Measurements from ENCODE around the gene KCNH2.
"Not testable (repeated sequence)": the region's sequence is repeated elsewhere in the genome, so short reads cannot be mapped to it uniquely, and the experiment has no call there.

The KCNH2 gene, protein sequence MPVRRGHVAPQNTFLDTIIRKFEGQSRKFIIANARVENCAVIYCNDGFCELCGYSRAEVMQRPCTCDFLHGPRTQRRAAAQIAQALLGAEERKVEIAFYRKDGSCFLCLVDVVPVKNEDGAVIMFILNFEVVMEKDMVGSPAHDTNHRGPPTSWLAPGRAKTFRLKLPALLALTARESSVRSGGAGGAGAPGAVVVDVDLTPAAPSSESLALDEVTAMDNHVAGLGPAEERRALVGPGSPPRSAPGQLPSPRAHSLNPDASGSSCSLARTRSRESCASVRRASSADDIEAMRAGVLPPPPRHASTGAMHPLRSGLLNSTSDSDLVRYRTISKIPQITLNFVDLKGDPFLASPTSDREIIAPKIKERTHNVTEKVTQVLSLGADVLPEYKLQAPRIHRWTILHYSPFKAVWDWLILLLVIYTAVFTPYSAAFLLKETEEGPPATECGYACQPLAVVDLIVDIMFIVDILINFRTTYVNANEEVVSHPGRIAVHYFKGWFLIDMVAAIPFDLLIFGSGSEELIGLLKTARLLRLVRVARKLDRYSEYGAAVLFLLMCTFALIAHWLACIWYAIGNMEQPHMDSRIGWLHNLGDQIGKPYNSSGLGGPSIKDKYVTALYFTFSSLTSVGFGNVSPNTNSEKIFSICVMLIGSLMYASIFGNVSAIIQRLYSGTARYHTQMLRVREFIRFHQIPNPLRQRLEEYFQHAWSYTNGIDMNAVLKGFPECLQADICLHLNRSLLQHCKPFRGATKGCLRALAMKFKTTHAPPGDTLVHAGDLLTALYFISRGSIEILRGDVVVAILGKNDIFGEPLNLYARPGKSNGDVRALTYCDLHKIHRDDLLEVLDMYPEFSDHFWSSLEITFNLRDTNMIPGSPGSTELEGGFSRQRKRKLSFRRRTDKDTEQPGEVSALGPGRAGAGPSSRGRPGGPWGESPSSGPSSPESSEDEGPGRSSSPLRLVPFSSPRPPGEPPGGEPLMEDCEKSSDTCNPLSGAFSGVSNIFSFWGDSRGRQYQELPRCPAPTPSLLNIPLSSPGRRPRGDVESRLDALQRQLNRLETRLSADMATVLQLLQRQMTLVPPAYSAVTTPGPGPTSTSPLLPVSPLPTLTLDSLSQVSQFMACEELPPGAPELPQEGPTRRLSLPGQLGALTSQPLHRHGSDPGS

DNA sequence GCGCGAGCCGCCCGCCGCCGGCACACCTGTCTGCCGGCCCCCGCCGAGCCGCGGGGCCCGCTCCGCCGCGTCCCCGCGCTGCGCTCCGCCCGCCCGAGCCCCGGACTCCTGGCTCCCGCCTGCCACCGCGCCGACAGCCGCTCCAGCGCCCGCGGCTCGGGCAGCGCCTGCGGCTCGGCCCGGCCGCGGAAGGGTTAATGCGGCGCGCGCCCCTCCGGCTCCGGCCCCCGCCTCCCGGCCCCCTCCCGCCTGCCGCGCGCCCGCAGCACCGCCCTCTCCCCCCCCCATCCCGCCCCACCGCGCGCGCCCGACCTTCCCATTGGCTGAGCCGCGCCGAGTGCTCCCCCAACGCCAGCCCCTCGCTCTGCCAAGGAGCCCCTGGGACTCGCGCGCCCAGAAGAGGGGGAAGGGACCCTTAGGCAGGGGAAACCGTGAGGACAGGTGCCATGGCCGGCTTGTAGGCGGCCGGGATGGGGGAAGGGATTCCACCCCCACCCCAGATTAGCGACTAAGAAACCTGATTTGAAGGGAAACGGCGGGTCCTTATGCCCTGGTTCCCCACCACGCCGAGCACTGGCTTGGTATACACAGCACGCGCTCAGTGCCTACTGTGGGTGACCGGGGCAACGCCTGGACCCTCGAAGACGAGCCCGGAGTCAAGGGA, at the start of gene KCNH2:
KCNH2 (minus strand) TSS at position 196 of the 664 bp plus-strand sequence. CDS start 408 bp downstream, outside the sequence.
- DNase-seq (ENCODE audit: low read depth in 2 of 3, low spot score in 2 of 3), result no peak

DNA sequence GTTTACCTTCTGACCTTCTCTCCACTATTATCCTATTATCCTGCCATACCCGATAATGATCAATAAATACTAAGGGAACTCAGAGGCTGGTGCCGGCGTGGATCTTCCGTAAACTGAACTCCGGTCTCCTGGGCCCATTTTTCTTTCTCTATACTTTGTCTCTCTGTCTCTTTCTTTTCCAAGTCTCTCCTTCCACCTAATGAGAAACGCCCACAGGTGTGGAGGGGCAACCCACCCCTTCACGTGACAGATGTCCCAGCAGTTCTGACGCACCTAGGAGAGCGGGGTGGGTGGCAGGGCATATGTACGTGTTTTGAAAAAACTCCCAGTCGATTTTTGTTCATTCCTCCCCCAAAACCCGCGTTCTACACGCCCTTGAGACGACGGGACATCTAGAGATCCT, 49.6 kb upstream of the KCNH2 start:
- DNase-seq (ENCODE audit: low read depth in 2 of 3, low spot score in 2 of 3), result not testable (repeated sequence)

DNA sequence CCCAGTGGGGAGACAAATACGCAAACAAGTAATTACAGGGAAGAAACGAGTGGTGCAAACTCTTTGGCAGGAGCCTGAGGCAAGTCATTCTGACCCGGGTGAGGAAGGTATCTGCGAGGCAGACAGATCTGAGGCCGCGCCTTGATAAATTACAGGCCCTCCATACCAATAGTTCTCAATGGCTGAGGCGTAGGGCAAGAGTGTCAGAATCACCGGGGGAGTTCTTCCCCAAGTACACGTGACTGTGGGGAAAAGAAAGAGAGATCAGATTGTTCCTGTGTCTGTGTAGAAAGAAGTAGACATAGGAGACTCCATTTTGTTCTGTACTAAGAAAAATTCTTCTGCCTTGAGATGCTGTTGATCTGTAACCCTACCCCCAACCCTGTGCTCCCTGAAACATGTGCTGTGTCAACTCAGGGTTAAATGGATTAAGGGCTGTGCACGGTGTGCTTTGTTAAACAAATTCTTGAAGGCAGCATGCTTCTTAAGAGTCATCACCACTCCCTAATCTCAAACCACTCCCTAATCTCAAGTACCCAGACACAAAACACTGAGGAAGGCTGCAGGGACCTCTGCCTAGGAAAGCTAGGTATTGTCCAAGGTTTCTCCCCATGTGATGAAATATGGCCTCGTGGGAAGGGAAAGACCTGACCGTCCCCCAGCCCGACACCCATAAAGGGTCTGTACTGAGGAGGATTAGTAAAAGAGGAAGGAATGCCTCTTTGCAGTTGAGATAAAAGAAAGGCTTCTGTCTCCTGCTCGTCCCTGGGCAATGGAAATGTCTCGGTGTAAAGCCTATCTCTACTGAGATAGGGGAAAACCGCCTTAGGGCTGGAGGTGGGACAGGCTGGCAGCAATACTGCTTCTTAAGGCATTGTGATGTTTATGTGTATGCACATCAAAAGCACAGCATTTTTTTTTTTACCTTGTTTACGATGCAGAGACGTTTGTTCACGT, 48.9 kb upstream of the KCNH2 start:
- DNase-seq (ENCODE audit: low read depth in 2 of 3, low spot score in 2 of 3), result not testable (repeated sequence)

DNA sequence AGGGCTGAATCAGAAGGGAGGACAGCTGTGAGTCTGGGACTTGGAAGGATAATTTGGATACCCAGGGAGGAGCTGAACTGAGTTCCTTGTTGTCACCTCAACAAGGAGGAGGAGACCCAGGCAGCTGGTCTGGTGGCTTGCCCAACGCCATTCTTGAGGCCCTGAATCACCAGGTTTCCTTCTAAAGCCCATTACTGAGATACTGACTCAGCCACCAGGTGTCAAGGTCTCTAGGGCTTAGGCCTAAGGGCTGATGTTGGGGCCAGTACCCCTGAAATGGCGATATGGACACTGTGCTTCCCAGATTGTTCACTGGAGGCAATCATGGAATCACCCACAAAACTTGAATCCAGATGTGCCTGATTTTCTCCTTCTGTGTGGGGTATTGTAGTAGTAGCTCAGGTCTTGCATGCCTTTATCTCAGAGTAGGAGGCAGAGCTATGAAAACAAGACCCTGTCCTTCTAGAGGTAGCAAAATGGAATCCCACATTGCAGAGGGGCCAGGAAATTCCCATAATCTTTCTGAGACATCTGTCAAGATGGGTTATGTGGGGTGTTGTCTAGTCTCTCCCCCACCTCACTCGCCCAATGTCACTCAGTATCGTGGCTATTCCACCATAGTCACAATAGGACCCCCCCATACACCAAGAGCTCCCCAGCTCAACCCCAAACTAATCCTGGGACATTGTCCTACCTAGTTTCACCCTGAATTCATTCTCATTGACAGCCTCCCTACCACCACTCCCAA, 48.0 kb upstream of the KCNH2 start:
- no peak for DNase-seq (ENCODE audit: low read depth in 2 of 3, low spot score in 2 of 3)

DNA sequence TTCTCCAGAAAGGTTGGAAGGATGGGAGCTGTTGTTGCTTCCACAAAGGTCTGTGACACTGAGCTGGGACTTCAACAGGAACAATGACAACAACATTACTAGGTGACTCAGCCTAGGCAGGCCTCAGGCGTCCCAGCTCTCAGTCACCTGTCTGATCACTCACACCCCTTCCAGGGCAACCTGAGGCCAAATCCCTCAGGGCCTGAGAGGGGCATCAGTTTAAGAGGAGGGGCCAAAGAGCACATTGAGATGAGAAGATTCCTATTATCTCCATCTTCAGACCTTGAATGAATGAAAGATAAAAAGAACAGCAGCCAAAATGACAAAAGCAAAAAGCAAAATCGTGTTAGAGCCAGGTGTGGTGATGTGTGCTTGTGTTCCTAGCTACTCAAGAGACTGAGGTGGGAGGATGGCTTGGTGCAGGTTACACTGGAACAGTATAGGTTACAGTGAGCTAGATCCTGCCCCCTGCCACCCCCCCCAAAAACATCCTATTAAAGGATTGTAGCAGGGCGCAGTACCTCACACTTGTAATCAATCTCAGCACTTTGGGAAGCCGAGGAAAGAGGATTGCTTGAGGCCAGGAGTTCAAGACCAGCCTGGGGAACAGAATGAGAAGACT, 46.4 kb upstream of the KCNH2 start, which contains the start of gene ATG9B:
ATG9B (minus strand) TSS at position 60 of the 622 bp plus-strand sequence. CDS start 71 bp downstream, outside the sequence.
- DNase-seq (ENCODE audit: low read depth in 2 of 3, low spot score in 2 of 3), result no peak

DNA sequence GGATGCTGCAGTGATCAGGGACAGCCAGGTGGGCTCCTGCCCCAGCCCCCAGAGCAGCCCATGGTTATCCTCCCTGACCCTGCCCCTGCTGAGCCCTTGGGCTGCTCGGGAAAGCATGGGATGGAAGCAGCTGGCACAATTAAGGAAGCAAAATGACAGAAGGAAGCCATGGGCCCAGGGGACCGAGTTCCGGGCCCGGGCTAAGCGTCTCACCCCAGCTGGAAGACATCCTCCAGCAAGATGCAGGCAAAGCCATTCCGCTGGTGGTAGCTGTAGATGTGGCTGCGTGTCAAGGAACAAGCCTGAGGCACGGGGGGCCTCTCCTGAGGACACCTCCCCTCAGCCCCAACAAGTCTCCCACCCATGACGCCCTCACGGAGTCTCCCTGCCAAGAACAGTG, 45.1 kb upstream of the KCNH2 start:
- DNase-seq (ENCODE audit: low read depth in 2 of 3, low spot score in 2 of 3), result no peak

DNA sequence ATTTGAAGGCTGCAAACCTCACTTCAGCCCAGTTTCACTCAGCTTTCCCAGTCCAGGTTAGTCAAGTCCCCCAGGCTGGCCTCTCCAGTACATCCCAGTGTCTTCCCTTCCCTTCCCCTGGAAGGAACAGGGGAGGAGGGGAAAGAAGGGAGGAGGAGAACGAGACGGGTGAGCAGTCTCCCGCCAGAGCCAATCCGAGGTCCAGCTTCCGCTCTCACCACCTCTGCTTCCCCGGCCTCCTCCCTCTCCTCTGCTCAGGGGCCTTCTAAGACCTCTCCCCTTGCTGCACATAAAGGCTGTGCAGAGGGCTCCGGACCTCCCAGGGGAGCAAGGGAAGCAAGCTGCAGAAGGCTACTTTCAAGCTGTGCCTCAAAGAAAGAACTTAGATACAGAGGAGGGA, 42.1 kb upstream of the KCNH2 start:
- no peak for DNase-seq (ENCODE audit: low read depth in 2 of 3, low spot score in 2 of 3)

DNA sequence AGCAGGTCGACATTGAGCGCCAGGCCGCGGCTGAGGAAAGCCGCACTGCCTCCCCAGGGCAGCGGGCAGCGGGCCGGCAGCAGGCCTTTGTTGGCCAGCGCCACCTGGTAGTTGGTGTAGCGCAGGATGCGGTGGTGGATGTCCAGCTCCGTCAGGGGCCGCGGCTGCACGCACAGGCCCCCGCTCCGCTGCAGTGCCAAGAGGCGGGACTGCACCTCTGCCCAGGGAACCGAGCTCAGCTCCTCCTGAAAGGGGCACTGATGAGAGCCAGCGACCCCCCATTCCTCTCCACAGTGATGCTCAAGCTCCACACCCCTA, 41.0 kb upstream of the KCNH2 start:
- DNase-seq (ENCODE audit: low read depth in 2 of 3, low spot score in 2 of 3), result no peak

DNA sequence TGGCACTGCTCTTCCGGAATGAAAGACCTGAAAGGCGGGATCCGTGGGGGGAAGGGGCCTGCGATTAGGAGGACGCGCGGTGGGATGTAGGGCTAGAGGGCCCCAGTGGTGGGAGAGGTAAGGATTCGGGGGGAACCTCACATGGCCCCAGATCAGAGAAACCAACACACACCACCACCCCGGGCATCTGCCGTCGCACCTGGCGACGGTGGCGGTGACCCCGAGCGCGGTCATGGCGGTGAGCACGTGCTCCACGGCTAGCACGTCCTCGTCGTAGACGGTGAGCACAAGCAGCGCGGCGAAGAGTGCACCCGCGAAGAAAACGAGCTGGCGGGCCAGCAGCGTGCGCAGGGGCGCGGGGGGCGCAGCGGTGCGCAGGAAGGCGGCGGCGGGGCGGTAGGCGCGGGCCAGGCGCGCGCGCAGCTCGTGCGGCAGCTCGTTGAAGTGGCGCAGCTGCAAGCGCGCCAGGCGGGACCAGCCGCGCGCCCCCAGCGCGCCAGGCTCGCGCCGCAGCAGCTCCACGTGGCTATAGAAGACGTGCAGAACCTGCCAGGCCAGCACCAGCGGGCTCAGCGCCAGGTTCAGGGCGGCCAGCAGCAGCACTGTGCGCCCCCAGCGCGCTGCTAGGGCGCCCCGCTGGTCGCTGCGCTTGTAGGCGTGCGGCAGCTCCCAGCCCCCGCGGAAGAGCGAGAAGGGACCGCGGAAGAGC, 40.5 kb upstream of the KCNH2 start:
- DNase-seq (ENCODE audit: low read depth in 2 of 3, low spot score in 2 of 3), result no peak

DNA sequence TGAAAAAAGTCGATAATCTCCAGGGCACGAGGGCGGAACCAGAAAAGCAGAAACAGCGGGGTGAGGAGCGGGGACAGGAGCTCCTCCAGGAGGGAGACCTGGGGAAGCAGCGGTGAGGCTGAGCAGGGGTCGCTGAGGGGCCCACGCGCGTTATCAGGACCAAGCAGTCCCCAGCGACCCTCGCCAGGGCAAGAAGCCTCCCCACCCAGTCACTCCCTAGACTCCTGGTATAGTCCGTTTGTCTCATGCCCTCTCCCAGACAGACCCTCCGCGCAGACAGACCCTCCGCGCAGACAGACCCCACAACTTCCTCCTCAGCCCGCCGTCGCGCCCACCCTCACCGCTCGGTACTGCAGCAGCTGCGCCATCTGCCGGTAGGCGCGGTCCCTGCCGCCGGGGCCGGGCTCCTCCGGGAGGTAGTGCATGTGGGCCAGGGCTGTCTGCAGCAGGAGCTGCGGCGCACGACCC, 39.9 kb upstream of the KCNH2 start:
- DNase-seq (ENCODE audit: low read depth in 2 of 3, low spot score in 2 of 3), result peak; percentile 58 to 79 (median 77)

DNA sequence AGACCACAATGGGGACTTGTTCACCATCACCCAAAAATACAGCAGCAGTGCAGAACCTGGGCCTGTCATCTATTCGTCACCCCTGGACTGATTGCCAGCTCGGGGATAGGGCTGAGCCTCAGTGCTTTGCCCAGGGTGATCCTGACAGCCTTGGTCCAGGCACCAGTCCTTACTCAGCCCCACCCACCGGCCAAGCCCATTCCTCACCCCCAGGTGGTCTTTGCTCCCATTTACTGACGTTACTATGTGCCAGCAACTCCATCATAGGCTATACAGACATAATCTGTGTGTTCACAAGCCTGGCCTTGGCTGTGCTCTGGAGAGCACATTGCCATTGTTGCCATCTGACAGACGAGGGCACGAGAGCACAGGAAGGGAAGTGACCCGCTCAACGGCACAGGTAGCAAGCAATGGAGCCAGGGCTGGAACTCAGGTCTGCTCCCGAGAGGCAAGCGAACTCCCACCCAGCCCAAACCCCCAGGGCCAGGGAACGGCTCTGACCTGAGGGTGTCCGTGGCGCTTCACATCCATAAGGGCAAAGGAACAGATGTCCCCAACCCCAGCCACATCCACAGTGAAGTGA, 39.3 kb upstream of the KCNH2 start:
- DNase-seq (ENCODE audit: low read depth in 2 of 3, low spot score in 2 of 3), result no peak

DNA sequence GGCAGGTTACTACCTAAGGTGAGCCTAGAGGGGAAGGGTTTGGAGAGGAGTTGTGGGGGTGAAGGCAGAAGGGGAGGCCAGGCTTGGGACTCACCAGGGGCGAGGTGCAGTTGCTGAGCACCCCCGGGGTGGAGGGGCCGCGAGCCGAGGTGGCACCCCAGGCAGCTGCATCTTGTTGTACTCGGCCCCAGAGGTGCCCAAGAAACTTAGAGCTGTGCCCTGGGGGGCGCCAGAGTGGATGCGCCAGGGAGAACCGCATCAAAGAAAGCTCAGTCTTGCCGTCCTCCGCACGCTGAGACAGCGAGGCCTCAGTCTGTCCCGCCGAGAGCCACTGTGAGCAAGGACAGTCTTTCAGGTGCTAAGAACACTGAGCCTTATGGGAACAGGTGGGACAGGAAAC, 38.8 kb upstream of the KCNH2 start:
- no peak for DNase-seq (ENCODE audit: low read depth in 2 of 3, low spot score in 2 of 3)

DNA sequence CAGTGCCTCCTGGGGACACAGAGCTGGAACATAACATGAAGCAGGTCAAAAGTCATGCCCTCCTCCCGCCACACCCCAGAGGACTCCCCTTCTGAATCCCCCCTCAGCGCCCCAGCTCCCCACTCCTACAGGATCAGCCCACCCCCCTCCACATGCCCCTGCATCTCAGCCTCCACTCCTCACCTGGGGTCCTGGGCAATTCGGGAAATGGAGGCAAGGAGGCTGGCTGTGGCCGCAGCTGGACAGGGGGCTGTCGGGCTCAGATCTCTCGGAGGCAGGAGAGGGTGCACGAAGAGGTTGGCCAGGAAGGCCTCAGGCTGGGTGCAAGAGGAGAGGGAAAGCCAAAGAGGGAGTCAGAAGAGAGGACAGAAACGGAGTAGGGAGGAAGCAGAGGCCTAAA, 38.4 kb upstream of the KCNH2 start:
- DNase-seq (ENCODE audit: low read depth in 2 of 3, low spot score in 2 of 3), result no peak

DNA sequence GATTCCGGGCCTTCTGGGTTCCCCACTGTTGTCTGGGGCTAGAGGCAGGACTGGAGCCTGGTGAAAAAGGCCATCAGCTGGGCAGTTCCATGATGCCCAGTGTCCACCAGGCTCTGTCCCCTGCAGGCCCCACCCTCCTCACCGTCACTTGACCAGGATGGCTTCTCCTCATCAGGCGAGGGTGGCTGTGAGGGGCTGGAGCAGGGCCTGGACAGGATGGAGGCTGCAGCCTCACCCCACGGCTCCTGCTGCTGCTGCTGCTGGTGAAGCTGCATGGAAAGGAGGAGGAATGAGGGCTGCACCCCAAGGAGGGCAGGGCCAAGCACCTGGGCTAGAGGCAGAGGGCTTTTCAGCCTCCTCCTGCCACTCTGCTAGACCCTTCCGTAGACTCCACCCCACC, 37.8 kb upstream of the KCNH2 start:
- no peak for DNase-seq (ENCODE audit: low read depth in 2 of 3, low spot score in 2 of 3)

DNA sequence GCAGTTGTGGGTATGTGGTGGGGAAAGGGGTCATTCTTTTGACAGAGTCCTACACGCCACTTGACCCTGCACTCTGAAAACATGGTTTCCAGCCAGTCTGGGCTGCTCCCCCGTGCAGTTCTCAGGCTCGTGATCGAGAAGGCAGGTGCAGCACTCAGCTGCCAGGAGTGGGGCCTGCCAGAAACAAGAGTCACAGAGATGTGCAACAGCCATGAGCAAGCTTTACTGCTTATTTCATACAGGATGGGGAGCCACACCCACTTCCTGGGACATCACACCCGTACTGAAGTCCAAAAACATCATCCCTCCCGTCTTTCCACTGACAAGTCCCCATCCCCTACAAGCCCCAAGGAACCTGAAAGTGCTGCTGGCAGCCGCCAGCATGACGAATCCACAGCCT, 36.8 kb upstream of the KCNH2 start:
- no peak for DNase-seq (ENCODE audit: low read depth in 2 of 3, low spot score in 2 of 3)

DNA sequence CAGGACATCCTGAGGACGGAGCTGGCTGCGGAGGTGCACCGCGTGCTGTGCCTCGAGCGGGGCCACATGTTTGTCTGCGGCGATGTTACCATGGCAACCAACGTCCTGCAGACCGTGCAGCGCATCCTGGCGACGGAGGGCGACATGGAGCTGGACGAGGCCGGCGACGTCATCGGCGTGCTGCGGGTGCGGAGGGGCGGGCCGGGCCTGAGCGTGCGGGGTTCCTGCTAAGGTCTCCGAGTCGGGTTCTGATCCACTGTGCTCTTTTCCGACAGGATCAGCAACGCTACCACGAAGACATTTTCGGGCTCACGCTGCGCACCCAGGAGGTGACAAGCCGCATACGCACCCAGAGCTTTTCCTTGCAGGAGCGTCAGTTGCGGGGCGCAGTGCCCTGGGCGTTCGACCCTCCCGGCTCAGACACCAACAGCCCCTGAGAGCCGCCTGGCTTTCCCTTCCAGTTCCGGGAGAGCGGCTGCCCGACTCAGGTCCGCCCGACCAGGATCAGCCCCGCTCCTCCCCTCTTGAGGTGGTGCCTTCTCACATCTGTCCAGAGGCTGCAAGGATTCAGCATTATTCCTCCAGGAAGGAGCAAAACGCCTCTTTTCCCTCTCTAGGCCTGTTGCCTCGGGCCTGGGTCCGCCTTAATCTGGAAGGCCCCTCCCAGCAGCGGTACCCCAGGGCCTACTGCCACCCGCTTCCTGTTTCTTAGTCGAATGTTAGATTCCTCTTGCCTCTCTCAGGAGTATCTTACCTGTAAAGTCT, 35.8 kb upstream of the KCNH2 start:
- DNase-seq (ENCODE audit: low read depth in 2 of 3, low spot score in 2 of 3), result peak; percentile 58 to 74 (median 64)

DNA sequence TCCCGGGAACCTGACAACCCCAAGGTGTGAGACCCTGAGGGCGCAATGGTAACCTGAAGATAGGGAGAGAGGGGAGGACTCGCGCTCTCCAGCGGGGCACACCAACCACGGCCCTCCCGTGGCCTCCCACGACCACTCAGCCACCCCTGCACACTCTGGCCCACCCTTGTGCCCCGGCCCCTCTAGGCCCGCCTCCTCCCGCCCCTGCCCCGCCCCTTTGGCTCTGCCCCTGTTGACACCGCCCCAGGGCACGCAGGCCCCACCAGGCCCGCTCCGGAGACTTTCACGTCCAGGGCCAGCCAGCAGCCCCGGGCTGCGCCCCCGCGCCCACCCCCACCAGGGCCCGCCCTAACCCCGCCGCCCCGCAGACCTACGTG, 35.2 kb upstream of the KCNH2 start:
- no peak for DNase-seq (ENCODE audit: low read depth in 2 of 3, low spot score in 2 of 3)

Measured in activated CD8-positive, alpha-beta memory T cell treated with anti-CD3 and anti-CD28 coated beads for 48 hours (primary cell).